NCI-H1092 (cell line): ENCODE data around the gene KLC3.
"Not testable (repeated sequence)": the region's sequence is repeated elsewhere in the genome, so short reads cannot be mapped to it uniquely, and the experiment has no call there.

Experiments used
- DNase-seq: peaks from one replicate; lab custom pipeline; 2025; lab: John Stamatoyannopoulos, UW

Gene KLC3

DNA sequence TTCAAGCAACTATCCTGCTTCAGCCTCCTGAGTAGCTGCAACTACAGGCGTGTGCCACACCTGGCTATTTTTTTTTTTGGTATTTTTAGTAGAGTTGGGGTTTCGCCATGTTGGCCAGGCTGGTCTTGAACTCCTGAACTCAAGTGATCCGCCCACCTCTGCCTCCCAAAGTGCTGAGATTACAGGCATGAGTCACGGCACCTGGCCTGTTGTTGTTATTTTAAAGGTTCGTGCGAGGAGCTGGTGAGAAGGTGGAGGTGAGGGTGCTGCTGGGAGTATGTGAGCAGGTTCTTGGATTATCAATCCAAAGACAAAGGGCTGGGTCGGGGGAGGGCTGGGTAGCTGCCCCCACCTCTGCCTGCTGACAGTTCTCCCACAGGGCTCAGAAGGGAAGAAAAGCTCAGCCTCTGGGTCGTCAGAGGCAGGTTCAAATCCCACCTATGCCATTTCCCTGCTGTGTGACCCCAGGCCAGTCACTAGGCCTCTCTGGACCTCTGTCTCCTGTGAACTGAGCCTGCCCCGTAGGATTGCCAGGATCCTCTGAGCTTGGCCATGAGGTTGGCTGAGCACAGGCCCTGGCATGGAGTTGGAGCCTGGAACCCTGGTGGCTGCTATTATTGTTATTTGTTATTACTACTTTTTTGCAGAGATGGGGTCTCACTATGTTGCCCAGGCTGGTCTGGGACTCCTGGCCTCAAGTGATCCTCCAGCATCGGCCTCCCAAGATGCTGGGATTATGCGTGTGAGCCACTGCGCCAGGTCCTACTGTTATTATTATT lies 19.4 kb upstream of the KLC3 start:
- no peak for DNase-seq

DNA sequence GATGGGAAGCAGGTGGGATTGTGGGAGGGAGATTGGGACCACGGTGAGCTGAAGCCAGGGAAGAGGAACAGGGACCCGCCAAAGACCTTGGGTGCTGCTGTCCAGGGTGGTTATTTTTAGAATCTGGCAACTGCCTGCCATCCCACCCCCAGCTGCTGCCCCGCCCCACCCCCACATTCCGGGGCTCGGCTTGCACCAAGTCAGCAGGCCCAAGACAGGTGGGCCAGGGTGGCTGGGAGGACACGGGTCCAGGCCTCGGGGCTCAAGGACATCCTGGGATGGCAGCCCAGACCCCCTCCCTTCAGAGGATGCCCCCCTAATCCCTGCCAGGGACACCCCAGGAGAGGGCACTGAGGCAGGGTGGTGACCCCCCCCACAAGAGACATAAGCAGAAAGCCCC lies 18.7 kb upstream of the KLC3 start:
- no peak for DNase-seq

DNA sequence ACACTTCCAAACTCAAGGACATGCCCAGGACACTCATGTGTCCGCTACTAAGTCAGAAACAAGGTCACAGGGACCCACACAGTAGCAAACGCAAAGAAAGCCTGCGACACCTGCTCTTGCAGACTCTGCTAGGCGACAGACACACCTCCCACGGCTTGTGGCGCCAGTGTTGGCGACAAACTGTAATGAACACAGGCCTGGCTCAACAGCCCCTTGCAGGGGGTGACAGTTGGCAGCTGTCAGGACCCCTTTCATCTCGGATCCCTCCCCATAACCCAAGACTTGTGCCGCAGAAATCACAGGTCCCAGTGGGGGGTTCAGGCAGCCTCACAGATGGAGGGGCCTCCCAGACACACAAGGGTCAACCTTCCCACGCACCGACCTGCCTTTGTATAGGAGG lies 18.2 kb upstream of the KLC3 start:
- no peak for DNase-seq

DNA sequence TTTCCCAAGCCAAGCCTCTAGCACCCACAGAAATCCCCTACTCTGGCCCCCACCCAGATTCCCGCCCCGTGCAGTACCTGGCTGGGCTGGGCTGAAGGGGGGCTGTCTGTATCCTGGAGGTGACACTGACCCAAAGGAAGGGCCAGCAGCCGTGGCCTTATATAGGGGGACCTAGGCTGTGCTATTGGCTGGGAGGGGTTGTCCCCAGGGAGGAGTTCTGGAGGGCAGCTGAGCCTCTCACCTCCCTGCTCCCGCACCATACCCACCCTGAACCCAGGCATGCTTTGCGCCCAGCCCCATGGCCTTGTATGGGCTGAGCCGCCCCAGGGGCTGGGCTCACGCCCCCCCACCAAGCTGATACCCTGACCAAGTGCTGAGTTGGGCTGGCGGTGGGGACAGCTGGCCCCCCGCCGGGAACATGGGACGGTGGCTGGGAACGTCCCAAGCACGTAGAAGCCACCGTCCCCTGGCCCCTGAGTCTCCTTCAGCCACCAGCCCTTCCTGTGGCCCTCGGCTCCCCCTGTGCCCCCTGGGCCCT lies 17.7 kb upstream of the KLC3 start, which contains the start of gene CKM:
TSS of gene CKM (minus strand) at position 132 of the 538 bp plus-strand sequence. CDS start 3,162 bp downstream, outside the sequence.
- DNase-seq, result no peak

DNA sequence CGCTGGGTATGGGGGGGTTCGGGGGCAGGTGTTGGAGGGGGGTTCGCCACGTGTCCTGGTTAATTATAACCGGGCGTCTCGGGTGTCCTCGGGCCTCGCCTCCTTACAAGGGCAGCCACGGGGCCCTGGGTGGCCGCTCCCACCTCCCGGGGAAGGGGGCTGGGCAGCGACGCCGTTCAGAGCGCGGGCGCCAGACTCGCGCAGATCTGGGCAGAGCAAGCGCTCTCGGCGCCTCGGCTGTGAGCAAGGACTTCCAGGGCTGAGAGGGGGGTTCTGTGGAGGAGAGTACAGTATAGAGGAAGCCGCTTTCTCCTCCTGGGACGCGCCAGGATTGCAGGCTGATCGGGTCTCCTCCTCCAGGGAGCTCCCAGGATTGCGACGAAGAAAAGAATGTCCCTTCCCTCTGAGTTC lies 16.9 kb upstream of the KLC3 start:
- DNase-seq, result no peak

DNA sequence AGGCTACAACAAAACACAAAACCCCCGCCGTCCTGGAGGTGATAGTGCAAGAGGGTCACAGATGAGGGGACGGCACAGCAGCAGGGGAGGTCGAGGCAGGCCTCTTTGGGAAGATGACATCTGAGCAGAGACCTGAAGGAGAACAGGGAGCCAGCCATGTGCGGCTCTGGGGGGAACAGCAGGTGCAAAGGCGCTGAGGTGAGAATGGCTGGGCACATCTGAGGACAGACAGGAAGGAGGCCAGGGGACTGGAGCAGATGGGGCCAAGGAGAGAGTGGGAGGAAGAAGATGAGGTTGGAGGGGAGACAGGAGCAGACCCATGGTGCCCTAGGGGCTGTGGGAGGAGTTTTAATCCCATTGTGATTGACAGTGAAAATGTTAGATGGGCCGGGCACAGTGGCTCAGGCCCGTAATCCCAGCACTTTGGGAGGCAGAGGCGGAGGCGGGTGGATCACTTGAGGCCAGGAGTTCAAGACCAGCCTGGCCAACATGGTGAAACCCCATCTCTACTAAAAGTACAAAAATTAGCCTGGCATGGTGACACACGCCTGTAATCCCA lies 16.1 kb upstream of the KLC3 start:
- no peak for DNase-seq

DNA sequence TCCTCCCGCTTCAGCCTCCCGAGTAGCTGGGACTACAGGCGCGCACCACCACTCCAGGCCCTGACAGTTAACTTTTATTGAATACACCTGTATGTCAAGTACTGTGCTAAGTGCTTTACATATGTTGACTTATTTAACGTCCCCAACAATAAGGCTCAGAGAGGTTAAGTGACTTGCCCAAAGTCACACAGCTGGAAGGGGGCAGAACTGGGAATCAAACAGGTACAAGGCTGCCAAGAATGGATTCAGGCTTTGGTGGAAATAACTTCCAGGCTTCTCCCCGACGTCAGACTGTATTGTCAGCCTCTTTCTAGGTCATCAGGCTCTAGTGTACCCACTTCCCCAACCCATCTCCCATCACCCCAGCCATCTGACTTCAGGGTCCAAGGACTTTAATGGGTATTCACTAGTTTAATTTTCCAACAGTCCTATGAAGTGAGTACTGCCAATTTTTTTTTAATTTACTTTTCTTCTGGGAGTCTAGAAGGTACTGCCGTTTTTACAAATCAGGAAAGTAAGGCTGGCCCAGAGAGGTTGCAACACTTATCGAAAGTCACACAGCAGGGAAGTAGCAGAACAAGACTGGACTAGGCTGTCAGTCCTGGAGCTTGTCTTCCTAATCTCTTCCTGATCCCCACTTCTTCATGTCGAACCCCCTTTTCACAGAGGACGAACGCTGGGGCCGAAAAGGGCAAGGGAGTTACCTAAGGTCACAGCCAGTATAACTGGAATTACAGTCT lies 13.0 kb upstream of the KLC3 start:
- DNase-seq, result no peak

DNA sequence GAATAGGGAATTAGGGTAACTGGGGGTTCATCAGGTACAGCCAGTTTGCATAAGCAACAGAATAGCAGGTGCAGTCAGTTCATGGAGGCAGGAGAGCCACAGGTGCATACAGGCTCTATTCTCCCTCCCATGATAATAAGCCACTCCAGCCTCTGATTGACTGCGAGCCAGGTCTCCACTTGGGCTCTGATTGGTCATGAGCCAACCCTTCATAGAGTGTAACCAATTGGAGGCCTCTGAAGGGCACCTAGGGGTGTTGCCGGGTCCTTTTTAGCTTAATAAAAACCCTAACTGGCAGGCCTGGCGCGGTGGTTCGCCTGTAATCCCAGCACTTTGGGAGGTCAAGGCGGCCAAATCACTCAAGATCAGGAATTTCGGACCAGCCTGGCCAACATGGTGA lies 9.1 kb upstream of the KLC3 start:
- DNase-seq, result no peak

DNA sequence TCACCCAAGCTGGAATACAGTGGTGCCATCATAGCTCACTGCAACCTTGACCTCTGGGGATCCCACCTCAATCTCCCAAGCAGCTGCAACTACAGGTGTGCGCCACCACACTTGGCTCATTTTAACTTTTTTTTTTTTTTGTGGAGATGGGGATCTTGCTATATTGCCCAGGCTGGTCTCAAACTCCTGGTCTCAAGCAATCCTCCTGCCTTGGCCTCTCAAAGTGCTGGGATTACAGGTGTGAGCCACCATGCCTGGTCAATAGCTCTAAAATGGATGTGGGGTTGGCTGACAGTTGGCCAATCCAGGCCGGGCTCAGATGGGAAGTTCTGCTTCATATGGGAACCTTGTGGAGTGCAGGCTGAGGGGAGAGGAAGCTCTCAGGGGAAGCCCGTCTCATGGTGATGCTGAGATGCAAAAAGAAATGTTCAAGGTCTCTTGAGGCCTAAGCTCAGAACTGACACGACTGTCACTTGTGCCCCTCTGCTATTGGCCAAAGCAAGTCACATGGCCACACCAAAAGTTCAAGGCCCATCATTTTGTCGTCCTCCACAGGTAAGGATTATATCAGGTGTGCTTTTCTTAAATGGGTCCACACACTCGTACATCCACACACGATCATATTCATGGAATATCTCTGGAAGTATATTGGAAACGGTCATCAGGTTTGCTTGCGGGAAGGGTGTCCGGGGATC lies 6.8 kb upstream of the KLC3 start:
- DNase-seq, result no peak

DNA sequence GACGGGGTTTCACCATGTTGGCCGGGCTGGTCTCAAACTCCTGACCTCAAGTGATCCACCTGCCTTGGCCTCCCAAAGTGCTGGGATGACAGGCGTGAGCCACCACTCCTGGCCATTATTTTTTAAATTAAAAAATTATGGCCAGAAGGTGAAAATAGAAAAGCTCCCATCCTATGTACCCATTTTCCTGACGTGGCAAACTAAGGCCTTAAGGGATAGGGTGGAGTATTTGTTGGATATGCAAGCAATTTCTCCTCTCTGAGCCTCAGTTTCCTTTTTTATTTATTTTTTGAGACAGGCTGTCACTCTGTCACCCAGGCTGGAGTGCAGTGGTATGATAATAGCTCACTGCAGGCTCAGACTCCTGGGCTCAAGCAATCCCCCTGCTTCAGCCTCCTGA lies 5.7 kb upstream of the KLC3 start:
- DNase-seq, result not testable (repeated sequence)

DNA sequence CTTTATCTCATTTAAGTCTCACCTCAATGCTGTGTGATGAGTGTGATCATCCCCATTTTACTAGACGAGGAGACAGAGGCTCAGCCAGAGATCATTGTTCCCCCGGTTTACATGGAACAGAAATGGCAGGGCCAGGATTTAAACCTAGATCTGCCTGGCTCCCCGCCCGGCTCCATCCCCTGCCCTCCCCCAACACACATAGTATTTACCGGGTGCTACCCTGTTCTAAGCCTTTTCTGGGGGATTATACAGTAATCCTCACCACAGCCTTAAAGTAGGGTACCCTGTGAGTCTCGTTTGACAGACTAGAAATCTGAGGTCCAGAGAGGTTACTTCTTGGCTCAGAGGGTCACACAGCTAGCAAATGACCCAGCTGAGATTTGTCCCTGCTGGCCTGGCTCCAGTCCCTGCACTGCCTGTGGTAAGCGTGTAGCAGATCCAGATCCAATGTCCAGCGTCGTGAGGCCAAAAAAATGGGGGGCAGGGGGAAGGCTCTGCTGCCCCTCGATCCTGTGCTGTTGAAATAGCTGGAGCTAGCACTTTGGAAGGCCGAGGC lies 3.8 kb upstream of the KLC3 start:
- no peak for DNase-seq

DNA sequence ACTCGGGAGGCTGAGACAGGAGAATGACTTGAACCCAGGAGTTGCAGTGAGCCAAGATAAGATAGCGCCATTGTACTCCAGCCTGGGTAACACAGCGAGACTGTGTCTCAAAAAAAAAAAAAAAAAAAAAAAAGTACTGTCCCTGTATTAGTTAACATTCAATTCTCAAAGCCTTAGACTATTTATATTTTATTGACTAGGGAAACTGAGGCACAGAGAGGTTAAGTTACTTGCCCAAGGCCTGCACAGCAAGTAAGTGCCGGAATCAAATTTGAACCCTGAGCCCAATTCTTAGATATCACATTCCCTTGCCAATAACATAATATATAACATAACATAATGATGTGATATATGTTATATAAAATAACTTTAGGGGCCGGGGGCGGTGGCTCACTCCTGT lies 921 bp upstream of the KLC3 start:
- DNase-seq, result no peak

DNA sequence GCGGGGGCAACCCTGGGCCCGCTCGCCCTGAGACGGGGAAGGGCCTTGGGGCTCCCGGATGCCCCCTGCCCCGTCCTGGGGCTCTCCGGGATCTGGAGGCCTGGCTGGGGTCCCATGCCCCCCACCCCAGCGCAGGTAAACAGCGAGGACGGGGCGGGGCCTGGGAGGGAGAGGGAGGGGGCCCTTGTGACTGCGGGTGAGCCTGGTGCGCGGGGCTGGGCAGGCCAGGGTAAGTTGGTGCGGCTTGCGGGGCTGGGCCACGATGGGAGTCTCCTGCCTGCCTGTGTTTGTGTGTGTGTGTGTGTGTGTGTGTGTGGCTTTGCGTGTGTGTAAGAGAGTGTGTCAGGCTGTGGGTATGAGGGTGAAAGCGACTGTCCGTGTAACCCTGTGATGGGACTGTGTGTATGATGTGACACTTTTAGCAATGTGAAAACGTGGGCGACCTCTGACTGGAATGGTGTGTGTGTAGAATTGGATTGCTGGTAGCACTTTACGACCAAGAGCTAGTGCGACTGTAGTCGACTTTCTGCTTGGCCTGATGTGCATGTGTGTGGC lies 426 bp downstream of the KLC3 start:
- no peak for DNase-seq

DNA sequence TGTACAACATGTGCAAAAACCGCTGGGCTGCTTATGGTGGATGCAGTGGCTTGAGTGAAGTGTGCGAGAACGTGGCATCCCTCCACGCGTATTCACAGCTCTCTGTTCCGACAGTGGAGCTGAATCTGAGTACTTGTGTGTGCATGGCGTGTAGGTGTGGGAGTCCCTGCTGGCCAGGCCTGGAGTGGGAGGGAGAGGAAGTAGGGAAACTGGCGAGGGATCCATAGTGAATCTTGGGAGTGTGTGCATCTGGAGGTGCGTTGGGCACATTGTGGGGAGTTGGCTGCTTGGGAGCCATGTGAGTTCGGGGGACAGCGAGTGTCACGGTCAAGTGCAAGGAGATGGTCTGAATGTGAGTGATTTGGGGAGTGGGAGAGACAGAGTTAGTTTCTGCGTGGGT lies 2.4 kb downstream of the KLC3 start:
- no peak for DNase-seq

DNA sequence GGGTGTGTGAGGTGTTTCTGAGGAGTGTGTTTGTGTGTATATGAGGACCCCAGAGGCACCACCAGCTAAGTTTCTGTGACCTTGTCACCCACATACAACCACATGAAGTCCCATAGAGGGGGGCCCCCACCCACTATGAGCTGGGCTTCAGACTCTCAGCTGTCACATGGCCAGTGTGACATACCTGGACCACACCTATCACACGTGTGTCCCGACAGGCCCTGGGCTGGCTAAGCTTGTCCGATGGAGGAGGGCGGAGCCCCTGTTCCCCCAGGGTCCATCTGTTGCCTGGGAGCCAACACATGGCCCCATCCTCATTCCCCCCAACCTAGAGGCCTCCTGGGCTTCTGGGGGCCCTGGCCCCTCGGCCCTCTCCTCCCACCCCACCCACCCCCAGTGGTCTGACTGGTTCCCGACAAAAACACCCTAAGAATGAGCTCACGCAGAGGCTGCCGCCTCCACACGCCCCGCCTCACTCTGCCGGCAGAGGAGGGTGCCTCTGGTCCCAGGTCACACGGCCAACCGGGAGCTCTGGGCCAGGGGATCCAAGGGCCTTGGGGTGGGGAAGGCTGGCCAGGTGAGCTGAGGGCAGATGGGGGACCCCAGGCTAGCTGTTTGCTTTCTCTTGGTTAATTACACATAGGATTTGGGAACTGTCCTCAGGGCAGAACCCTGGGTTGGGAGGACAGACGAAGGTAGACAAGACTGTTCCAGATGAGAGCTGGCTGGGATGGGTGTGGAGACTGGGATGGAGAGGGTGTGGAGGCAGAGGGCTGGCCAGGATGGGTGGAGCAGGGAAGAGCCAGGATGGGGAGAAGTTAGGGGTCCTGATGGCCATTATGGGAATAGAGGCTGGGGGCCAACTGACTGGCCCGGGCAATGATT lies 4.3 kb downstream of the KLC3 start:
- DNase-seq, result no peak

DNA sequence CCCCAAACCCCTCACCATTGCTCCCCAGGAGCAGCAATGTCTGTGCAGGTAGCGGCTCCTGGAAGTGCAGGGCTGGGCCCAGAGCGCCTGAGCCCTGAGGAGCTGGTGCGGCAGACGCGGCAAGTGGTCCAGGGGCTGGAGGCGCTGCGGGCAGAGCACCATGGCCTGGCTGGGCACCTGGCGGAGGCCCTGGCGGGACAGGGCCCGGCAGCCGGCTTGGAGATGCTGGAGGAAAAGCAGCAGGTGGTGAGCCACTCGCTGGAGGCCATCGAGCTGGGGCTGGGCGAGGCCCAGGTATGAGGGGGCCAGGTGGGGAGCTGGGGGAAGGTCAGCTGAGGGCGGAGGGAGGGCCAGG lies 4.9 kb downstream of the KLC3 start:
- no peak for DNase-seq

DNA sequence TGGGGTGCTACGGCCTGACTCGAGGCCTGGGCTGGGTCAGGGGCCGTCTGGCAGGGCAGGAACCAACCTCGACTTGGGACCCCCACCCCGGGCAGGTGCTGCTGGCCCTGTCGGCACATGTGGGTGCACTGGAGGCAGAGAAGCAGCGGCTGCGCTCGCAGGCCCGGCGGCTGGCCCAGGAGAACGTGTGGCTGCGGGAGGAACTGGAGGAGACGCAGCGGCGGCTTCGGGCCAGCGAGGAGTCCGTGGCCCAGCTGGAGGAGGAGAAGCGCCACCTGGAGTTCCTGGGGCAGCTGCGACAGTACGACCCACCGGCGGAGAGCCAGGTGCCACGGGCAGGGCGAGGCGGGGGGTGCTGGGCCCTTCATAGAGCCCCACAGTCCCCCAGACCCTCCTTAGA lies 5.9 kb downstream of the KLC3 start:
- no peak for DNase-seq

DNA sequence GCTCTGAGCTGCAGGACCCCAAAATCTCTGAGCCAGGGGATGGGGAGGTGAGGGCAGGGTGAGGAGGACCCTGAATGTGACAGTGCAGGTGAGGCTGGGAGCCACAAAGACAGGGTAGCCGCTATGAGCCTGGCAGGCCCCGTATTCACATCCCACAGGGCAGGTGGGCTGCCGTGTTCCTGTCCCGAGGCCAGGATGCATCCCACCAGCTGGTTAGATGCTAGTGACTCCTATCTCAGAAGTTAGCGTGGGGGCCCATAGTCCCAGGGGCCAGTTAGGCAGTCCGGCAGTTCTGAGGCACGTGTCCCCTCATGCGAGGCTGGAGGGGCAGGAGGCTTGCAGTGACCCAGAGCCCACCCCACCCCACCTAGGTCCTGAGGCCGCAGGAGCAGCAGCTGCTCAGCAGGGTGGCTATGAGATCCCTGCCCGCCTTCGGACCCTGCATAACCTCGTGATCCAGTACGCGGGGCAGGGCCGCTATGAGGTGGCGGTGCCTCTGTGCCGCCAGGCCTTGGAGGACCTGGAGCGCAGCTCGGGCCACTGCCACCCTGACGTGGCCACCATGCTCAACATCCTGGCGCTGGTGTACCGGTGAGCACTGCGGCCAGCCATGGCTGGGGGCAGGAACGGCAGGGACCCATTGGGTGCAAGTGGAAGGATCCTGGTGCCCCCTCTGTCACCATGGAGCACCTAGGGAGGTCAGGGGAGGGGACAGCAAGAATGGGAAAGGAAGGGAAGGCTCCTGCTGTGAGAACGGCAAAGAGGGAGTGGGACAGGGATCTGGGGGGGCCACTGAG lies 7.2 kb downstream of the KLC3 start:
- DNase-seq, result no peak

DNA sequence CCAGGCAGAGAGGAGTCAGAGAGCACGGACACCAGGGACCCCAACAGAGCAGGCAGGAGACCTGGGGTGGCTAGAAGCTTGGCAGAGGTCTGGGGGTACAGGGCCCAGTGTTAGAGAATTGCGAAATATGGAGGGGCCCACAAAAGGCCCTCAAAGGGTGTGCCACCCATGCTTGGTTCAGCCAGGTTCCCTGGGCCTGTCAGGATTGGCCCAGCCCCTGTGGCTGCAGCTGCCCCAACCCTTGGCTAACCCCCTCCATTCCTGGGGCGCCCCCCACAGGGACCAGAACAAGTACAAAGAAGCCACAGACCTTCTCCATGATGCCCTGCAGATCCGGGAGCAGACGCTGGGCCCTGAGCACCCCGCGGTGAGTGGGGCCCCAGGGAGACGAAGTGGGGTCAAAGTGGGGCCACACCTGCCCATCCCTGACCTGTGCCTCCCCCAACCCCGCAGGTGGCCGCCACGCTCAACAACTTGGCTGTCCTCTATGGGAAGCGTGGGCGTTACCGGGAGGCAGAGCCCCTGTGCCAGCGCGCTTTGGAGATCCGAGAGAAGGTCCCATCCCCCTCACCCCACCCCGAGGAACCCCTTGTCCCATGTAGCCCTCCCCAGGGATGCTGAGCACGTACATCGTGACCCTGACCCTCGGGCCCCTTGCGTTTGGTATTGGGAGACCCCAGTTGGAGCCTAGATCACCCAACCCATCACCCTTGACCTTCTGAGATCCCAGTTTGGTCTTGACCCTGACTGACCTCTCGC lies 8.0 kb downstream of the KLC3 start:
- no peak for DNase-seq
